ENCODE results near the gene TRIM17. TPM values are rescaled to one million over a fixed set of nuclear protein-coding genes. Genes with fewer than 3 reads are reported as not detected.

Gene TRIM17
- total and polyA plus RNA-seq, 2 of the 8 experiments (the other 6 are each of a cell fraction or from before 2014, with no cell fraction given) = 1.1 to 2.2 TPM

DNA sequence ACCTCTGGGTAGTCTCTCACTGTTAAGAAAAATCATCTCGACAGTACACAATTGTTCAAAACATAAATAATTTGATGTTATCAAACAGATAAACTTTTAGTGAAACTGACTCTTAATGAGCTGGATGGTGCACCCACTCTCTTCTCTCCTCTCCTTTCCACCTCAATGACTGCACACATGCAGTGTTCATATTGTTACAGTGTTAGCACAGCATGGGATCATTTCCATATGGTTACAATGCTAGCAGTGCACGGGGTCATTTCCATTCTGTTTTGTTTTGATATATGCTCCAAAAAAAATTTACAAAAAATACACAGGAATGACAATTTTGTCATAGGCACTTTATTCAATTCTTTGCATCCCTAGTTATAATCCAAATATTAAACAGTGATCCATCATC, 44.2 kb upstream of the TRIM17 start:
- no peak overlapping the region for H2BK12ac ChIP-seq (ENCODE audit: low read depth, low read length)
- no peak overlapping the region for H3K4me2 ChIP-seq (ENCODE audit: insufficient read depth in 1 of 2, low read depth in 2 of 2, low read length in 2 of 2)
- no peak overlapping the region for H2BK120ac ChIP-seq (replicated peaks; ENCODE audit: low read depth, low read length)
- H3K18ac ChIP-seq (ENCODE audit: extremely low read depth, low read length) = no peak overlapping the region
- H4K91ac ChIP-seq (replicated peaks; ENCODE audit: insufficient read length, low read length) = no peak overlapping the region
- ChIA-PET POLR2A (ENCODE audit: partially characterized antibody) (interaction anchor here (1.0 to 14.5 kb wide), 3 partner anchors 14 to 28 kb away, joined by 3 to 232 read pairs (median 82); partner anchors contain the start of gene RNF187), CTCF (ENCODE audit: partially characterized antibody) (interaction anchor here (1.2 to 8.9 kb wide), 3 partner anchors 13 to 87 kb away, joined by 3 to 117 read pairs (median 23); no protein-coding TSS in a partner anchor)
- peaks cover 0 to 15% (median 5%) of the 10 kb centered on the region in 4 experiments; a peak in 5 of 7 replicates for H3K4me1 ChIP-seq (replicated peaks in 1 of 4; ENCODE audit: control insufficient read depth in 3 of 4, insufficient read depth in 4 of 4, low read length in 3 of 4)
- 0 out of 2 replicates have a peak, but pooled peaks cover 2% of the 10 kb centered on the region for H3K79me1 ChIP-seq (ENCODE audit: low read depth, low read length)
- no peak overlapping the region for H3K23ac ChIP-seq (ENCODE audit: insufficient read length)
- no peaks in the 10 kb centered on the region for H3K36me3 ChIP-seq (ENCODE audit: control insufficient read depth in 2 of 4, insufficient read depth in 4 of 4, low read length in 3 of 4)
- H3K79me2 ChIP-seq (ENCODE audit: control insufficient read depth in 1 of 2, insufficient read depth in 2 of 2, low read length in 2 of 2) = peaks cover 0 to 12% of the 10 kb centered on the region in 2 experiments; a peak in 2 of 4 replicates
- no peak overlapping the region for H3K27ac ChIP-seq (ENCODE audit: low read depth, low read length)
- no peak overlapping the region for H2BK5ac ChIP-seq (ENCODE audit: low read depth, low read length)
- DNase-seq (ENCODE audit: low read depth in 1 of 2, low spot score in 2 of 2) (no peak), FAIRE-seq (no peak)
- H2BK20ac ChIP-seq (ENCODE audit: low read length) = no peak overlapping the region
- no peak overlapping the region for H3K14ac ChIP-seq (ENCODE audit: insufficient read length)
- no peak overlapping the region for H3K56ac ChIP-seq (replicated peaks; ENCODE audit: insufficient read length, low read depth, low read length)
- H4K8ac ChIP-seq (ENCODE audit: extremely low read depth, insufficient read depth, low read length) = no peak overlapping the region
- peaks cover 18% of the 10 kb centered on the region for H3K23me2 ChIP-seq (ENCODE audit: low read depth, low read length)
- H2AFZ ChIP-seq (ENCODE audit: low read length) = no peak overlapping the region
- no peak overlapping the region for H2AK5ac ChIP-seq (ENCODE audit: low read depth, low read length)
- H2BK15ac ChIP-seq (ENCODE audit: low read length) = no peak overlapping the region
- peaks cover 0 to 5% of the 10 kb centered on the region in 2 experiments for H4K20me1 ChIP-seq (replicated peaks in 1 of 2; ENCODE audit: control insufficient read depth in 1 of 2, insufficient read depth in 2 of 2, low read length in 2 of 2)
- no peak overlapping the region for H3K4me3 ChIP-seq (ENCODE audit: extremely low read depth in 1 of 4, insufficient read depth in 2 of 4, low read depth in 3 of 4, low read length in 4 of 4)
- H4K5ac ChIP-seq (ENCODE audit: insufficient read length, low read depth, low read length) = no peak overlapping the region
- peaks cover 0 to 16% (median 12%) of the 10 kb centered on the region in 4 experiments; a peak in 5 of 7 replicates for H3K27me3 ChIP-seq (replicated peaks in 1 of 4; ENCODE audit: control insufficient read depth in 3 of 4, extremely low read depth in 1 of 4, insufficient read depth in 3 of 4, low read length in 3 of 4)
- WGBS, 2 experiments (ENCODE audit: extremely low coverage in 1 of 2, insufficient coverage in 1 of 2, insufficient read length in 1 of 2, insufficient replicate concordance in 2 of 2, low coverage in 1 of 2, low lambda C conversion rate in 2 of 2, missing lambda C conversion rate in 1 of 2) = 71% methylated on average over 2 of the region's 2 CpGs; no CpG with 5 or more reads in 1 of the 2 experiments
- H3K9me3 ChIP-seq (ENCODE audit: insufficient read depth in 2 of 2, low read depth in 1 of 2, low read length in 1 of 2) = no peaks in the 10 kb centered on the region
- no peak overlapping the region for H3K9ac ChIP-seq (replicated peaks in 1 of 4; ENCODE audit: extremely low read depth in 1 of 4, low read depth in 3 of 4, low read length in 3 of 4)
- no peak overlapping the region for H3K4ac ChIP-seq (replicated peaks; ENCODE audit: insufficient read length, low read depth, low read length)
- TF ChIP-seq TAF7 (optimal IDR thresholded peaks at IDR 0.05; ENCODE audit: borderline replicate concordance, low read depth, low read length) = no peak
- TF ChIP-seq, protein P1, sequence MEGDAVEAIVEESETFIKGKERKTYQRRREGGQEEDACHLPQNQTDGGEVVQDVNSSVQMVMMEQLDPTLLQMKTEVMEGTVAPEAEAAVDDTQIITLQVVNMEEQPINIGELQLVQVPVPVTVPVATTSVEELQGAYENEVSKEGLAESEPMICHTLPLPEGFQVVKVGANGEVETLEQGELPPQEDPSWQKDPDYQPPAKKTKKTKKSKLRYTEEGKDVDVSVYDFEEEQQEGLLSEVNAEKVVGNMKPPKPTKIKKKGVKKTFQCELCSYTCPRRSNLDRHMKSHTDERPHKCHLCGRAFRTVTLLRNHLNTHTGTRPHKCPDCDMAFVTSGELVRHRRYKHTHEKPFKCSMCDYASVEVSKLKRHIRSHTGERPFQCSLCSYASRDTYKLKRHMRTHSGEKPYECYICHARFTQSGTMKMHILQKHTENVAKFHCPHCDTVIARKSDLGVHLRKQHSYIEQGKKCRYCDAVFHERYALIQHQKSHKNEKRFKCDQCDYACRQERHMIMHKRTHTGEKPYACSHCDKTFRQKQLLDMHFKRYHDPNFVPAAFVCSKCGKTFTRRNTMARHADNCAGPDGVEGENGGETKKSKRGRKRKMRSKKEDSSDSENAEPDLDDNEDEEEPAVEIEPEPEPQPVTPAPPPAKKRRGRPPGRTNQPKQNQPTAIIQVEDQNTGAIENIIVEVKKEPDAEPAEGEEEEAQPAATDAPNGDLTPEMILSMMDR (IDR thresholded peaks at IDR 0.05; ENCODE audit: control extremely low read depth in 1 of 3, insufficient read depth in 1 of 3, low read depth in 1 of 3, low read length in 3 of 3) = no peak
- TF ChIP-seq TCF12 (IDR thresholded peaks at IDR 0.05; ENCODE audit: low read depth, low read length) = no peak
- TF ChIP-seq SIX5 (IDR thresholded peaks at IDR 0.05; ENCODE audit: low read depth, low read length) = no peak
- TF ChIP-seq YY1 (IDR thresholded peaks at IDR 0.05; ENCODE audit: low read depth, low read length) = no peak
- no peak for TF ChIP-seq PHF8 (conservative IDR thresholded peaks at IDR 0.05; ENCODE audit: low read depth, low read length)
- no peak for TF ChIP-seq SIN3A (conservative IDR thresholded peaks at IDR 0.05 in 1 of 2, IDR thresholded peaks at IDR 0.05 in 1 of 2; ENCODE audit: low read depth in 1 of 2, low read length in 2 of 2)
- no peak for TF ChIP-seq JUND (IDR thresholded peaks at IDR 0.05; ENCODE audit: low read length)
- TF ChIP-seq NRF1 (IDR thresholded peaks at IDR 0.05; ENCODE audit: low read depth, low read length) = no peak
- TF ChIP-seq SP1 (IDR thresholded peaks at IDR 0.05; ENCODE audit: low read depth, low read length) = no peak
- no peak for TF ChIP-seq CREB1 (IDR thresholded peaks at IDR 0.05)
- no peak for TF ChIP-seq KDM4A (IDR thresholded peaks at IDR 0.05; ENCODE audit: low read depth, low read length, severe bottlenecking)
